ENCODE results near the gene SUSD2. TPM values are rescaled to one million over a fixed set of nuclear protein-coding genes. Genes with fewer than 3 reads are reported as not detected.

The SUSD2 gene
- polyA plus RNA-seq, 12 donors, result 0.32 to 3.0 (median 0.62) TPM; not detected in 1

Other genes with a start within 250 kb of the SUSD2 start
- 10 to 100 TPM in 4 of 12 donors, 1 to 10 TPM in 6, not detected in 2; 2.1 to 39.1 (median 7.1) TPM for gene GSTT2B, start 220.3 kb upstream of the SUSD2 start, polyA plus RNA-seq (ENCODE audit: insufficient read length in 12 of 12)
- 1 to 10 TPM in 10 of 12 donors, not detected in 2; 2.2 to 5.6 (median 3.9) TPM for gene DDTL, start 214.6 kb upstream of the SUSD2 start, polyA plus RNA-seq (ENCODE audit: insufficient read length in 12 of 12)
- 10 to 100 TPM in 11 of 12 donors, not detected in 1; 29.4 to 61.0 (median 42.2) TPM for gene DDT, start 207.0 kb upstream of the SUSD2 start, polyA plus RNA-seq (ENCODE audit: insufficient read length in 12 of 12)
- 1 to 10 TPM in 3 of 12 donors, under 1 TPM in 4, not detected in 5; 0.40 to 2.6 (median 0.82) TPM for gene GSTT2, start 201.4 kb upstream of the SUSD2 start, polyA plus RNA-seq (ENCODE audit: insufficient read length in 12 of 12)
- gene GSTT4, start 176.0 kb upstream of the SUSD2 start, polyA plus RNA-seq (ENCODE audit: insufficient read length in 12 of 12), result not detected
- 10 to 100 TPM in 11 of 12 donors, not detected in 1; 20.2 to 59.6 (median 26.1) TPM for gene CABIN1, start 170.2 kb upstream of the SUSD2 start, polyA plus RNA-seq (ENCODE audit: insufficient read length in 12 of 12)
- gene GGT5, start 63.6 kb downstream of the SUSD2 start, polyA plus RNA-seq (ENCODE audit: insufficient read length in 12 of 12), result 10 to 100 TPM in 7 of 12 donors, 1 to 10 TPM in 4, not detected in 1; 7.8 to 24.2 (median 12.0) TPM
- gene SPECC1L, start 89.3 kb downstream of the SUSD2 start, polyA plus RNA-seq (ENCODE audit: insufficient read length in 12 of 12), result 10 to 100 TPM in 11 of 12 donors, not detected in 1; 26.3 to 52.4 (median 29.6) TPM
- 10 to 100 TPM in 3 of 12 donors, 1 to 10 TPM in 8, not detected in 1; 5.9 to 28.9 (median 9.9) TPM for gene ADORA2A, start 246.1 kb downstream of the SUSD2 start, polyA plus RNA-seq (ENCODE audit: insufficient read length in 12 of 12)